GM12878 (cell line): ENCODE measurements around the gene PARN. TPM values are rescaled to one million over a fixed set of nuclear protein-coding genes. Genes with fewer than 3 reads are reported as not detected.

Source experiments
- ATAC-seq: fragments of 200-7000 bp; cut with Tn5 transposase; 3 replicates; pipeline ENCODE4 v1.9.1; 2020; ENCODE audit warnings: mild to moderate bottlenecking, moderate library complexity
- BruUV-seq: library from RNA; stranded (reverse); fragments of 400-500 nt; replicated peaks from 2 replicates; lab custom pipeline; 2021; lab: Mats Ljungman, UMichigan
- CTCF ChIA-PET: fragments of 300-600 bp; sonication (Branson Sonifier 250); formaldehyde crosslinking; extraction: SDS; loops from one replicate; lab custom pipeline; 2021; ENCODE audit warnings: inconsistent platforms; lab: Yijun Ruan, JAX
- POLR2A ChIA-PET: fragments of 350-600 bp; formaldehyde crosslinking; extraction: SDS; loops from one replicate; lab custom pipeline; 2021; ENCODE audit warnings: inconsistent platforms; lab: Charles Lee
- RAD21 ChIA-PET: fragments of 300-600 bp; sonication (Branson Sonifier 250); formaldehyde crosslinking; loops from one replicate; lab custom pipeline; 2023; ENCODE audit warnings: antibody characterized with exemption; ENCODE audit not compliant: unreplicated experiment; lab: Charles Lee
- SMC1A ChIA-PET: fragments of 300-600 bp; sonication (Branson Sonifier 250); formaldehyde crosslinking; loops from one replicate; lab custom pipeline; 2023; ENCODE audit not compliant: unreplicated experiment, uncharacterized antibody; lab: Charles Lee
- DNase-seq: peaks from one replicate; pipeline ENCODE4 v3.0.0-alpha.2; 2011; ENCODE audit warnings: low read depth, low spot score
- FAIRE-seq: peaks from 3 replicates; lab custom pipeline; 2011; peaks lifted over from hg19 to GRCh38; lab: Jason Lieb, UNC
- H2AFZ ChIP-seq: 2 replicates; pipeline ENCODE4 v1.6.0; 2011; ENCODE audit warnings: low read depth, low read length, control low read depth; ENCODE audit not compliant: control insufficient read depth
- H3K27ac ChIP-seq: 2 replicates; pipeline ENCODE4 v1.5.1; 2011; ENCODE audit warnings: control low read depth; ENCODE audit not compliant: control insufficient read depth, insufficient read depth
- H3K27me3 ChIP-seq, 2 experiments: replicated peaks in 1 of 2; 2 replicates each; pipeline versions ENCODE4 v1.6.0 to v1.6.1; 2011; ENCODE audit warnings: low read length in 1 of 2; ENCODE audit not compliant: control insufficient read depth in 2 of 2, insufficient read depth in 2 of 2
- H3K36me3 ChIP-seq, 2 experiments: 2 replicates each; pipeline ENCODE4 v1.5.1; 2011; ENCODE audit warnings: low read length in 1 of 2; ENCODE audit not compliant: control insufficient read depth in 2 of 2, insufficient read depth in 2 of 2
- H3K4me1 ChIP-seq: 2 replicates; pipeline ENCODE4 v1.6.1; 2011; ENCODE audit warnings: mild to moderate bottlenecking, low read length, moderate library complexity, mixed read lengths; ENCODE audit not compliant: control insufficient read depth, insufficient read depth
- H3K4me2 ChIP-seq: 2 replicates; pipeline ENCODE4 v1.6.0; 2011; ENCODE audit warnings: control low read depth; ENCODE audit not compliant: control insufficient read depth, insufficient read depth
- H3K4me3 ChIP-seq: fragments of 200-600 bp; sonication (generic); 2 replicates; pipeline ENCODE4 v1.5.1; 2016
- H3K79me2 ChIP-seq: 2 replicates; pipeline ENCODE4 v1.6.0; 2011; ENCODE audit warnings: low read length; ENCODE audit not compliant: control insufficient read depth, insufficient read depth
- H3K9ac ChIP-seq: 2 replicates; pipeline ENCODE4 v1.8.0; 2011; ENCODE audit warnings: low read length, control low read depth, mixed read lengths; ENCODE audit not compliant: control insufficient read depth, insufficient read depth
- H3K9me3 ChIP-seq: replicated peaks from 3 replicates; pipeline ENCODE4 v1.5.1; 2011; ENCODE audit warnings: mild to moderate bottlenecking, low read length; ENCODE audit not compliant: control insufficient read depth, insufficient read depth
- H4K20me1 ChIP-seq: 2 replicates; pipeline ENCODE4 v1.6.0; 2011; ENCODE audit not compliant: control insufficient read depth, insufficient read depth
- RAD51 ChIP-seq: fragments of 450-650 bp; IDR thresholded peaks from 2 replicates; pipeline ENCODE4 v1.6.1; 2016; ENCODE audit warnings: moderate library complexity, mild to moderate bottlenecking, inconsistent platforms
- SMARCA5 ChIP-seq: fragments of 450-650 bp; IDR thresholded peaks from 2 replicates; pipeline ENCODE4 v1.6.1; 2017; ENCODE audit warnings: mild to moderate bottlenecking
- WGBS: methylation state at CpG from one replicate; pipeline ENCODE4 v1.1.6; 2016; ENCODE audit warnings: low lambda C conversion rate; ENCODE audit not compliant: insufficient replicate concordance, insufficient coverage; ENCODE audit errors: missing lambda C conversion rate; 5-methylcytosine and 5-hydroxymethylcytosine counted together
- in situ Hi-C: fragments of 300-500 bp; cut with MboI; formaldehyde crosslinking; loops from 9 replicates; pipeline ENCODE4 v1.14.3; 2018; ENCODE audit warnings: mixed read lengths
- intact Hi-C: fragments of 100-400 bp; cut with micrococcal nuclease; formaldehyde crosslinking; loops from one replicate; pipeline ENCODE4 v1.14.2; 2022; ENCODE audit not compliant: unreplicated experiment
- polyA plus RNA-seq, 11 experiments: library from polyadenylated mRNA; depleted of rRNA in 4 of 11; unstranded in 6 of 11; stranded (reverse) in 5 of 11; fragments of >200 nt; fragmentation: Nextera tagmentation in 4 of 11; fragmentation: Illumina TruSeq in 1 of 11; extraction: Ambion mirVana in 4 of 11; extraction: Trizol in 1 of 11; gene quantifications; 1 replicate in 1 of 11; 2 replicates in 10 of 11; pipeline versions ENCODE4 v1.2.1 to v1.2.3, GENCODE V29; 2011 to 2016; ENCODE audit warnings: inconsistent platforms in 2 of 11, missing spikeins in 2 of 11, low read depth in 1 of 11
- total RNA-seq, 4 experiments: library from RNA; depleted of rRNA in 3 of 4; stranded (reverse); fragments of >200 nt in 3 of 4; fragmentation: Illumina TruSeq in 1 of 4; extraction: Trizol in 1 of 4; gene quantifications; 2 replicates each; pipeline versions ENCODE4 v1.2.1 to v1.2.3, GENCODE V29; 2013 to 2021

The PARN gene
- total and polyA plus RNA-seq, 10 of the 15 experiments (the other 5 are each of a cell fraction or from before 2014, with no cell fraction given), result 15.6 to 77.3 (median 47.7) TPM

- H2AFZ ChIP-seq, result no peak overlapping the region
- no peaks in the 10 kb centered on the region for H4K20me1 ChIP-seq
- FAIRE-seq (peak; percentile 35), DNase-seq (no peak), ATAC-seq (peak; percentile 53)
- no TSS peak for BruUV-seq
- WGBS, result 71% methylated on average over 4 of the region's 4 CpGs
- no peak for TF ChIP-seq RAD51
- TF ChIP-seq SMARCA5, result 0 out of 2 replicates have a peak, but pooled peaks have one; percentile 28
- ChIA-PET SMC1A (interaction anchor here (0.7 to 8.4 kb wide), 23 partner anchors 8 to 579 kb away, joined by 3 to 95 read pairs (median 4); no protein-coding TSS in a partner anchor), POLR2A (interaction anchor here (0.6 to 3.0 kb wide), 6 partner anchors 15 to 199 kb away, joined by 3 to 10 read pairs (median 4); no protein-coding TSS in a partner anchor), RAD21 (interaction anchor here (0.5 to 5.5 kb wide), 11 partner anchors 13 to 217 kb away, joined by 3 to 75 read pairs (median 4); no protein-coding TSS in a partner anchor), CTCF (interaction anchor here (1.0 to 4.9 kb wide), 7 partner anchors 11 to 216 kb away, joined by 3 to 49 read pairs (median 6); no protein-coding TSS in a partner anchor)
- H3K27ac ChIP-seq, result peak overlapping the region; percentile 75
- H3K4me1 ChIP-seq, result peaks cover 61% of the 10 kb centered on the region
- no peak overlapping the region for H3K4me3 ChIP-seq
- H3K36me3 ChIP-seq, result peaks cover 2 to 4% of the 10 kb centered on the region in 2 experiments; a peak in 1 of 4 replicates
- H3K79me2 ChIP-seq, result peaks cover 20% of the 10 kb centered on the region
- H3K27me3 ChIP-seq, result no peaks in the 10 kb centered on the region
- H3K9ac ChIP-seq, result peak overlapping the region; percentile 19; the same call in 1 of the 2 replicates
- in situ Hi-C loops (no loop called here), intact Hi-C loops (loop anchor here (2.0 kb wide), 2 partner anchors 96 to 194 kb away; no protein-coding TSS in a partner anchor)
- peak overlapping the region; percentile 78 for H3K4me2 ChIP-seq
- H3K9me3 ChIP-seq, result no peaks in the 10 kb centered on the region
These were observed 127.7 kb downstream of the PARN start for GRCh38 chr16:14502256-14502875.
